Endodermal cell (in vitro differentiated cells): ENCODE results near the gene DRG2. TPM values are rescaled to one million over a fixed set of nuclear protein-coding genes. Genes with fewer than 3 reads are reported as not detected.

Experiments used
- DNase-seq: peaks from one replicate; pipeline ENCODE4 v3.0.0-alpha.2; 2017
- H3K27ac ChIP-seq: 2 replicates; pipeline ENCODE4 v1.5.1; 2013; ENCODE audit warnings: mild to moderate bottlenecking, low read depth, low read length, moderate library complexity
- H3K27me3 ChIP-seq: 2 replicates; pipeline ENCODE4 v1.6.1; 2013; ENCODE audit warnings: mild to moderate bottlenecking, low read length, moderate library complexity; ENCODE audit not compliant: insufficient read depth, control insufficient read depth, poor library complexity, severe bottlenecking
- H3K36me3 ChIP-seq: 2 replicates; pipeline ENCODE4 v1.7.0; 2013; ENCODE audit warnings: mild to moderate bottlenecking, low read length, moderate library complexity; ENCODE audit not compliant: control insufficient read depth, insufficient read depth
- H3K4me1 ChIP-seq: one replicate; pipeline ENCODE4 v1.7.0; 2013; ENCODE audit warnings: low read length; ENCODE audit not compliant: control insufficient read depth, insufficient read depth
- H3K4me3 ChIP-seq: 2 replicates; pipeline ENCODE4 v1.5.1; 2013; ENCODE audit warnings: mild to moderate bottlenecking, low read length, moderate library complexity
- H3K9ac ChIP-seq: 2 replicates; pipeline ENCODE4 v1.6.1; 2013; ENCODE audit warnings: mild to moderate bottlenecking, low read length, moderate library complexity; ENCODE audit not compliant: poor library complexity, severe bottlenecking; ENCODE audit errors: extremely low read depth
- H3K9me3 ChIP-seq: 2 replicates; pipeline ENCODE4 v1.6.1; 2013; ENCODE audit warnings: mild to moderate bottlenecking, low read length, moderate library complexity; ENCODE audit not compliant: control insufficient read depth
- H3K27ac Mint-ChIP-seq: 2 replicates; pipeline ENCODE4 v1.8.0; 2020; ENCODE audit warnings: mixed read lengths
- H3K27me3 Mint-ChIP-seq: 2 replicates; pipeline ENCODE4 v1.8.0; 2021; ENCODE audit warnings: mild to moderate bottlenecking, mixed read lengths; ENCODE audit not compliant: insufficient read depth
- H3K36me3 Mint-ChIP-seq: 2 replicates; pipeline ENCODE4 v1.8.0; 2020; ENCODE audit warnings: low read depth, mixed read lengths
- H3K4me1 Mint-ChIP-seq: 2 replicates; pipeline ENCODE4 v1.8.0; 2020; ENCODE audit warnings: mixed read lengths
- H3K4me3 Mint-ChIP-seq: 2 replicates; pipeline ENCODE4 v1.8.0; 2020; ENCODE audit warnings: mild to moderate bottlenecking, moderate library complexity, mixed read lengths
- H3K9me3 Mint-ChIP-seq: 2 replicates; pipeline ENCODE4 v1.8.0; 2020; ENCODE audit warnings: mild to moderate bottlenecking, mixed read lengths
- WGBS, 2 experiments: methylation state at CpG; one replicate each; pipeline versions ENCODE4 v1.1.5 to v1.1.7; 2013; ENCODE audit warnings: missing lambda C conversion rate in 2 of 2, mixed read lengths in 1 of 2; ENCODE audit not compliant: insufficient coverage in 1 of 2, insufficient read length in 1 of 2; 5-methylcytosine and 5-hydroxymethylcytosine counted together
- total RNA-seq, 2 donors: library from RNA; stranded (reverse); fragmentation: NEBNext Ultra II Directional in 1 of 2; extraction: Animal tissue kit (Norgen Biotek cat#: 25700) in 1 of 2; gene quantifications; 2 replicates in 1 of 2; 3 replicates in 1 of 2; pipeline ENCODE4 v1.2.1, GENCODE V29; 2021
- TF ChIP-seq, protein P1 (sequence below): fragments of 200-600 bp; sonication (generic); conservative IDR thresholded peaks from 2 replicates; pipeline ENCODE4 v1.5.0; 2021; ENCODE audit warnings: antibody characterized with exemption, mild to moderate bottlenecking

Gene DRG2
- total RNA-seq, 2 donors from 2014 or later, result 45.1 to 49.9 TPM

- 89% methylated on average over 1 of the region's 1 CpG; no CpG with 5 or more reads in 1 of the 2 experiments for WGBS, 2 experiments
- Mint-ChIP-seq H3K27ac (no peak overlapping the region), H3K4me3 (peak overlapping the region; percentile 92)
Observed at GRCh38 chr17:18041776-18042175, 46.0 kb upstream of the DRG2 start.

DNA sequence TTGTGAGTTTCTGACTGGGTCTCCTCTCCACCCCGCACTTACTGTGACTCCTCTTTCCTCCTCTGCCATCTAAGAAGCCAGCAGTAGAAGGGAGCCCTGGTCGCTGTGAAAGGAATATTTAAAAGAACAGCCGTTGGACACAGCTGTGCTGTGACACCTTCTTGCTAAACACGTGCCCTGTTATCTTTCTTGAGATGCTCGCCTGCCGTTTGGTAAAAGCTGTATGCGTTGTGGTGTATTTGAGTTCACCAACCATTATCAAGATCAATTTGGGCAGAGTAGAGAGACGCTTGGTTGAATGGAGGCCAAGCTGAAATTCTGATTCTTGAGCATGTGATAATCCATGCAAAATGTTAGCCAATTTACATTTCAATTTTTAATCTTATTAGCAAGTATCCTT is 44.8 kb upstream of the DRG2 start:
- Histone ChIP-seq H3K36me3 (peaks cover 55% of the 10 kb centered on the region), H3K27ac (no peak overlapping the region), H3K27me3 (no peaks in the 10 kb centered on the region), H3K9me3 (peaks cover 4% of the 10 kb centered on the region), H3K9ac (no peak overlapping the region), H3K4me1 (peaks cover 7% of the 10 kb centered on the region), H3K4me3 (peak overlapping the region; percentile 97)
- peaks cover 30% of the 10 kb centered on the region for H3K36me3 Mint-ChIP-seq
- WGBS, 2 experiments, result 86 to 91% methylated on average over 6 to 8 of the region's 8 CpGs
- TF ChIP-seq, protein P1, sequence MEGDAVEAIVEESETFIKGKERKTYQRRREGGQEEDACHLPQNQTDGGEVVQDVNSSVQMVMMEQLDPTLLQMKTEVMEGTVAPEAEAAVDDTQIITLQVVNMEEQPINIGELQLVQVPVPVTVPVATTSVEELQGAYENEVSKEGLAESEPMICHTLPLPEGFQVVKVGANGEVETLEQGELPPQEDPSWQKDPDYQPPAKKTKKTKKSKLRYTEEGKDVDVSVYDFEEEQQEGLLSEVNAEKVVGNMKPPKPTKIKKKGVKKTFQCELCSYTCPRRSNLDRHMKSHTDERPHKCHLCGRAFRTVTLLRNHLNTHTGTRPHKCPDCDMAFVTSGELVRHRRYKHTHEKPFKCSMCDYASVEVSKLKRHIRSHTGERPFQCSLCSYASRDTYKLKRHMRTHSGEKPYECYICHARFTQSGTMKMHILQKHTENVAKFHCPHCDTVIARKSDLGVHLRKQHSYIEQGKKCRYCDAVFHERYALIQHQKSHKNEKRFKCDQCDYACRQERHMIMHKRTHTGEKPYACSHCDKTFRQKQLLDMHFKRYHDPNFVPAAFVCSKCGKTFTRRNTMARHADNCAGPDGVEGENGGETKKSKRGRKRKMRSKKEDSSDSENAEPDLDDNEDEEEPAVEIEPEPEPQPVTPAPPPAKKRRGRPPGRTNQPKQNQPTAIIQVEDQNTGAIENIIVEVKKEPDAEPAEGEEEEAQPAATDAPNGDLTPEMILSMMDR, result no peak
- H3K9me3 Mint-ChIP-seq, result no peaks in the 10 kb centered on the region
- no peak for DNase-seq
- no peaks in the 10 kb centered on the region for H3K27me3 Mint-ChIP-seq
- H3K4me3 Mint-ChIP-seq, result peak overlapping the region; percentile 6
- H3K4me1 Mint-ChIP-seq, result peaks cover 35% of the 10 kb centered on the region
- H3K27ac Mint-ChIP-seq, result peak overlapping the region; percentile 8

More at GRCh38 chr17:18041776-18042175, 46.0 kb upstream of the DRG2 start:
- no peaks in the 10 kb centered on the region for H3K27me3 ChIP-seq
- peak overlapping the region; percentile 97 for H3K4me3 ChIP-seq
- peaks cover 47% of the 10 kb centered on the region for H3K36me3 ChIP-seq
- TF ChIP-seq, protein P1, result no peak
- H3K9ac ChIP-seq, result no peak overlapping the region
- Mint-ChIP-seq H3K27me3 (no peaks in the 10 kb centered on the region), H3K4me1 (peaks cover 42% of the 10 kb centered on the region), H3K36me3 (peaks cover 21% of the 10 kb centered on the region), H3K9me3 (no peaks in the 10 kb centered on the region)
- DNase-seq, result no peak
- no peaks in the 10 kb centered on the region for H3K9me3 ChIP-seq
- H3K4me1 ChIP-seq, result peaks cover 7% of the 10 kb centered on the region
- H3K27ac ChIP-seq, result no peak overlapping the region

GRCh38 chr17:18043491-18043890 is 44.3 kb upstream of the DRG2 start:
- Histone ChIP-seq H3K9me3 (peaks cover 4% of the 10 kb centered on the region), H3K9ac (no peak overlapping the region), H3K4me1 (peaks cover 7% of the 10 kb centered on the region), H3K4me3 (peak overlapping the region; percentile 97), H3K27ac (no peak overlapping the region), H3K27me3 (no peaks in the 10 kb centered on the region), H3K36me3 (peaks cover 60% of the 10 kb centered on the region)
- Mint-ChIP-seq H3K27ac (no peak overlapping the region), H3K4me3 (no peak overlapping the region), H3K9me3 (no peaks in the 10 kb centered on the region), H3K4me1 (peaks cover 30% of the 10 kb centered on the region), H3K36me3 (peaks cover 33% of the 10 kb centered on the region), H3K27me3 (no peaks in the 10 kb centered on the region)
- WGBS, 2 experiments, result 88 to 95% methylated on average over 1 of the region's 1 CpG
- DNase-seq, result no peak
- TF ChIP-seq, protein P1, result peak; percentile 41
